Osteoblast (primary cell): ENCODE data around the gene SLC49A3. TPM values are rescaled to one million over a fixed set of nuclear protein-coding genes. Genes with fewer than 3 reads are reported as not detected.
A peak's percentile ranks its signal among the peaks of the same experiment; 100 is the strongest.

Experiments used
- DNase-seq: peaks from one replicate; pipeline ENCODE4 v3.0.0; 2011; ENCODE audit warnings: low spot score, mixed read lengths; ENCODE audit not compliant: insufficient read length; ENCODE audit errors: missing footprints
- H2AFZ ChIP-seq: 2 replicates; pipeline ENCODE4 v1.6.0; 2011; ENCODE audit warnings: mild to moderate bottlenecking, low read length
- H3K27ac ChIP-seq: 2 replicates; pipeline ENCODE4 v1.5.1; 2011; ENCODE audit warnings: mild to moderate bottlenecking, low read depth, low read length, moderate library complexity
- H3K27me3 ChIP-seq: 2 replicates; pipeline ENCODE4 v1.6.0; 2012; ENCODE audit warnings: mild to moderate bottlenecking, control low read depth, inconsistent platforms, low read length, moderate library complexity; ENCODE audit not compliant: insufficient read depth
- H3K36me3 ChIP-seq: 2 replicates; pipeline ENCODE4 v1.5.1; 2011; ENCODE audit warnings: mild to moderate bottlenecking, low read length, control low read depth, moderate library complexity; ENCODE audit not compliant: insufficient read depth
- H3K4me1 ChIP-seq: 2 replicates; pipeline ENCODE4 v1.5.1; 2011; ENCODE audit warnings: mild to moderate bottlenecking, low read length, control low read depth, moderate library complexity; ENCODE audit not compliant: insufficient read depth
- H3K4me2 ChIP-seq: 2 replicates; pipeline ENCODE4 v1.6.0; 2011; ENCODE audit warnings: mild to moderate bottlenecking, low read length; ENCODE audit not compliant: insufficient read depth
- H3K4me3 ChIP-seq: fragments of 200-600 bp; sonication (generic); 3 replicates; pipeline ENCODE4 v1.5.1; 2012; ENCODE audit warnings: mild to moderate bottlenecking, low read length, inconsistent platforms; ENCODE audit not compliant: insufficient read depth
- H3K79me2 ChIP-seq: 2 replicates; pipeline ENCODE4 v1.6.0; 2012; ENCODE audit warnings: mild to moderate bottlenecking, low read length, control low read depth, inconsistent platforms; ENCODE audit not compliant: insufficient read depth
- H3K9me3 ChIP-seq: 2 replicates; pipeline ENCODE4 v1.5.1; 2011; ENCODE audit warnings: low read depth, low read length, control low read depth
- H4K20me1 ChIP-seq: 2 replicates; pipeline ENCODE4 v1.6.0; 2012; ENCODE audit warnings: mild to moderate bottlenecking, low read length, control low read depth; ENCODE audit not compliant: insufficient read depth
- CTCF ChIP-seq: IDR thresholded peaks from 2 replicates; pipeline ENCODE4 v1.5.1; 2011; ENCODE audit warnings: mild to moderate bottlenecking, low read depth, low read length, moderate library complexity; ENCODE audit errors: extremely low read depth
- total RNA-seq: library from RNA; depleted of rRNA; stranded (reverse); fragments of >200 nt; gene quantifications from 2 replicates; pipeline ENCODE4 v1.2.3, GENCODE V29; 2012

The SLC49A3 gene
- total RNA-seq, 1 donor = 11.6 TPM

GRCh38 chr4:632196-632790 is 56.7 kb downstream of the SLC49A3 start:
- peak; percentile 62 for DNase-seq
- H3K4me3 ChIP-seq = no peak overlapping the region
- H3K79me2 ChIP-seq = no peaks in the 10 kb centered on the region
- TF ChIP-seq CTCF = no peak
- no peak overlapping the region for H3K27ac ChIP-seq
- H4K20me1 ChIP-seq = no peaks in the 10 kb centered on the region
- no peaks in the 10 kb centered on the region for H3K36me3 ChIP-seq
- H3K4me2 ChIP-seq = no peak overlapping the region
- no peaks in the 10 kb centered on the region for H3K27me3 ChIP-seq
- no peak overlapping the region for H2AFZ ChIP-seq
- H3K4me1 ChIP-seq = no peaks in the 10 kb centered on the region
- no peaks in the 10 kb centered on the region for H3K9me3 ChIP-seq

Other genes with a start within 250 kb of the SLC49A3 start
- 12.1 and 17.4 TPM in 2 replicates for gene ZNF721, start 190.0 kb downstream of the SLC49A3 start, total RNA-seq
- gene PIGG, start 189.9 kb downstream of the SLC49A3 start, total RNA-seq = 47.4 and 50.3 TPM in 2 replicates
- gene TMEM271, start 112.9 kb downstream of the SLC49A3 start, total RNA-seq = not detected in 2 replicates
- gene PDE6B, start 63.6 kb downstream of the SLC49A3 start, total RNA-seq = not detected in 2 replicates
- gene ATP5ME, start 14.9 kb downstream of the SLC49A3 start, total RNA-seq = 60.8 and 70.4 TPM in 2 replicates
- gene MYL5, start 14.6 kb downstream of the SLC49A3 start, total RNA-seq = 17.7 and 22.8 TPM in 2 replicates
- gene PCGF3, start 16.7 kb upstream of the SLC49A3 start, total RNA-seq = 32.7 and 43.1 TPM in 2 replicates
- gene CPLX1, start 137.0 kb upstream of the SLC49A3 start, total RNA-seq = not detected in 2 replicates
- gene GAK, start 243.2 kb upstream of the SLC49A3 start, total RNA-seq = 45.7 and 48.9 TPM in 2 replicates
- 12.4 and 13.8 TPM in 2 replicates for gene TMEM175, start 243.3 kb upstream of the SLC49A3 start, total RNA-seq